Neural progenitor cell (in vitro differentiated cells): ENCODE data around the gene PRR20D. TPM values are rescaled to one million over a fixed set of nuclear protein-coding genes. Genes with fewer than 3 reads are reported as not detected.
"Not testable (repeated sequence)": the region's sequence is repeated elsewhere in the genome, so short reads cannot be mapped to it uniquely, and the experiment has no call there.

Experiments
- DNase-seq: peaks from one replicate; pipeline ENCODE4 v3.0.0-alpha.2; 2016; ENCODE audit warnings: low spot score
- H2AFZ ChIP-seq: fragments of 200-600 bp; sonication (generic); replicated peaks from 2 replicates; pipeline ENCODE4 v1.6.1; 2016; ENCODE audit warnings: antibody characterized with exemption
- H3F3A ChIP-seq: fragments of 200-600 bp; sonication (generic); 2 replicates; pipeline ENCODE4 v1.6.1; 2016; ENCODE audit warnings: antibody characterized with exemption, low read depth
- H3K27ac ChIP-seq: fragments of 200-600 bp; sonication (generic); 2 replicates; pipeline ENCODE4 v1.5.1; 2016; ENCODE audit warnings: mild to moderate bottlenecking
- H3K27me3 ChIP-seq: fragments of 200-600 bp; sonication (generic); 2 replicates; pipeline ENCODE4 v1.6.1; 2016; ENCODE audit warnings: mild to moderate bottlenecking, moderate library complexity
- H3K36me3 ChIP-seq: fragments of 200-600 bp; sonication (generic); 2 replicates; pipeline ENCODE4 v1.5.1; 2016
- H3K4me1 ChIP-seq: fragments of 200-600 bp; sonication (generic); 2 replicates; pipeline ENCODE4 v1.6.1; 2016; ENCODE audit warnings: mixed run types
- H3K4me2 ChIP-seq: fragments of 200-600 bp; sonication (generic); 2 replicates; pipeline ENCODE4 v1.6.1; 2016
- H3K4me3 ChIP-seq: fragments of 200-600 bp; sonication (generic); 2 replicates; pipeline ENCODE4 v1.5.1; 2016
- H3K79me2 ChIP-seq: fragments of 200-600 bp; sonication (generic); 2 replicates; pipeline ENCODE4 v1.6.1; 2016; ENCODE audit warnings: low read depth
- H3K9ac ChIP-seq: fragments of 200-600 bp; sonication (generic); 2 replicates; pipeline ENCODE4 v1.6.1; 2016
- H3K9me3 ChIP-seq: fragments of 200-600 bp; sonication (generic); 2 replicates; pipeline ENCODE4 v1.5.1; 2016; ENCODE audit warnings: low read depth
- H4K20me1 ChIP-seq: fragments of 200-600 bp; sonication (generic); 2 replicates; pipeline ENCODE4 v1.6.1; 2016; ENCODE audit warnings: low read depth
- H3K27ac Mint-ChIP-seq: 3 replicates; pipeline ENCODE4 v1.8.0; 2021; ENCODE audit warnings: mixed read lengths
- H3K27me3 Mint-ChIP-seq: 2 replicates; pipeline ENCODE4 v1.8.0; 2022; ENCODE audit warnings: low read depth, mild to moderate bottlenecking, inconsistent platforms, moderate library complexity, mixed read lengths; ENCODE audit not compliant: insufficient read depth
- H3K36me3 Mint-ChIP-seq: 3 replicates; pipeline ENCODE4 v1.8.0; 2021; ENCODE audit warnings: mixed read lengths
- H3K4me1 Mint-ChIP-seq: 3 replicates; pipeline ENCODE4 v1.8.0; 2021; ENCODE audit warnings: mixed read lengths
- H3K4me3 Mint-ChIP-seq: 3 replicates; pipeline ENCODE4 v1.8.0; 2021; ENCODE audit warnings: mild to moderate bottlenecking, moderate library complexity, mixed read lengths
- H3K9me3 Mint-ChIP-seq: 3 replicates; pipeline ENCODE4 v1.8.0; 2020; ENCODE audit warnings: mixed read lengths
- CTCF ChIP-seq: fragments of 200-600 bp; sonication (generic); IDR thresholded peaks from 2 replicates; pipeline ENCODE4 v1.5.1; 2017; ENCODE audit warnings: antibody characterized with exemption, mild to moderate bottlenecking
- EZH2 ChIP-seq: fragments of 200-600 bp; sonication (generic); IDR thresholded peaks from 2 replicates; pipeline ENCODE4 v1.6.1; 2017; ENCODE audit warnings: antibody characterized with exemption, mild to moderate bottlenecking, moderate library complexity
- EZH2phosphoT487 ChIP-seq: fragments of 200-600 bp; sonication (generic); IDR thresholded peaks from 2 replicates; pipeline ENCODE4 v1.6.1; 2017; ENCODE audit warnings: antibody characterized with exemption
- total RNA-seq: library from RNA; depleted of rRNA; stranded (reverse); fragments of >200 nt; gene quantifications from 2 replicates; pipeline ENCODE4 v1.2.3, GENCODE V29; 2015; ENCODE audit warnings: low replicate concordance

The PRR20D gene
- total RNA-seq, 1 donor from 2014 or later = not detected

GRCh38 chr13:57136093-57136492 lies 24.3 kb upstream of the PRR20D start:
- Histone ChIP-seq H3K4me1 (no peaks in the 10 kb centered on the region), H4K20me1 (no peaks in the 10 kb centered on the region), H3K79me2 (no peaks in the 10 kb centered on the region), H2AFZ (no peak overlapping the region), H3K27me3 (no peaks in the 10 kb centered on the region), H3K9ac (no peak overlapping the region), H3K4me2 (no peak overlapping the region), H3K36me3 (no peaks in the 10 kb centered on the region), H3K27ac (no peak overlapping the region), H3F3A (no peaks in the 10 kb centered on the region), H3K4me3 (no peak overlapping the region), H3K9me3 (no peaks in the 10 kb centered on the region)
- no peak overlapping the region for H3K27ac Mint-ChIP-seq
- no peaks in the 10 kb centered on the region for H3K36me3 Mint-ChIP-seq
- H3K4me3 Mint-ChIP-seq = no peak overlapping the region
- no peaks in the 10 kb centered on the region for H3K4me1 Mint-ChIP-seq
- no peak for TF ChIP-seq EZH2
- TF ChIP-seq EZH2phosphoT487 = no peak
- TF ChIP-seq CTCF = no peak
- no peaks in the 10 kb centered on the region for H3K9me3 Mint-ChIP-seq
- no peaks in the 10 kb centered on the region for H3K27me3 Mint-ChIP-seq
- no peak for DNase-seq

- H3K4me3 ChIP-seq = no peak overlapping the region
These were observed 22.8 kb upstream of the PRR20D start for GRCh38 chr13:57137585-57137984.

GRCh38 chr13:57138988-57139387 lies 21.4 kb upstream of the PRR20D start:
- no peaks in the 10 kb centered on the region for H3K79me2 ChIP-seq
- H2AFZ ChIP-seq = no peak overlapping the region
- TF ChIP-seq EZH2 = no peak
- TF ChIP-seq EZH2phosphoT487 = no peak
- TF ChIP-seq CTCF = no peak
- Mint-ChIP-seq H3K27ac (no peak overlapping the region), H3K27me3 (no peaks in the 10 kb centered on the region), H3K36me3 (no peaks in the 10 kb centered on the region), H3K4me3 (no peak overlapping the region), H3K4me1 (no peaks in the 10 kb centered on the region), H3K9me3 (no peaks in the 10 kb centered on the region)
- H3K36me3 ChIP-seq = no peaks in the 10 kb centered on the region
- H3K9me3 ChIP-seq = no peaks in the 10 kb centered on the region
- no peaks in the 10 kb centered on the region for H3F3A ChIP-seq
- H3K4me2 ChIP-seq = no peak overlapping the region
- no peak overlapping the region for H3K27ac ChIP-seq
- no peak overlapping the region for H3K4me3 ChIP-seq
- DNase-seq = no peak
- no peaks in the 10 kb centered on the region for H4K20me1 ChIP-seq
- H3K4me1 ChIP-seq = no peaks in the 10 kb centered on the region
- no peaks in the 10 kb centered on the region for H3K27me3 ChIP-seq
- no peak overlapping the region for H3K9ac ChIP-seq

More at GRCh38 chr13:57137585-57137984, 22.8 kb upstream of the PRR20D start:
- no peak overlapping the region for H3K4me3 Mint-ChIP-seq
- H3K27ac ChIP-seq = no peak overlapping the region
- TF ChIP-seq EZH2phosphoT487 (no peak), CTCF (no peak), EZH2 (no peak)
- no peaks in the 10 kb centered on the region for H3K4me1 ChIP-seq
- H3K36me3 ChIP-seq = no peaks in the 10 kb centered on the region
- no peak overlapping the region for H3K9ac ChIP-seq
- H3K27me3 Mint-ChIP-seq = no peaks in the 10 kb centered on the region
- H3K27me3 ChIP-seq = no peaks in the 10 kb centered on the region
- DNase-seq = no peak
- H2AFZ ChIP-seq = no peak overlapping the region
- no peaks in the 10 kb centered on the region for H3F3A ChIP-seq
- no peaks in the 10 kb centered on the region for H3K9me3 ChIP-seq
- H3K4me2 ChIP-seq = no peak overlapping the region
- H3K9me3 Mint-ChIP-seq = no peaks in the 10 kb centered on the region
- no peaks in the 10 kb centered on the region for H3K4me1 Mint-ChIP-seq
- H4K20me1 ChIP-seq = no peaks in the 10 kb centered on the region
- H3K36me3 Mint-ChIP-seq = no peaks in the 10 kb centered on the region
- no peak overlapping the region for H3K27ac Mint-ChIP-seq
- no peaks in the 10 kb centered on the region for H3K79me2 ChIP-seq

- H3K9me3 Mint-ChIP-seq, H3K9me3 ChIP-seq, H2AFZ ChIP-seq, H3K27me3 Mint-ChIP-seq, H4K20me1 ChIP-seq, H3K4me1 Mint-ChIP-seq, H3K36me3 Mint-ChIP-seq, H3K27me3 ChIP-seq, H3K4me3 ChIP-seq, H3F3A ChIP-seq, H3K9ac ChIP-seq, H3K27ac Mint-ChIP-seq, H3K27ac ChIP-seq, H3K4me1 ChIP-seq, H3K79me2 ChIP-seq, H3K4me2 ChIP-seq, H3K36me3 ChIP-seq, H3K4me3 Mint-ChIP-seq, DNase-seq: not testable (repeated sequence)
These were observed 20.7 kb upstream of the PRR20D start for GRCh38 chr13:57139781-57140180.

- not testable (repeated sequence) for H3K4me3 Mint-ChIP-seq, H3K4me2 ChIP-seq, H3K36me3 ChIP-seq, H3K9me3 Mint-ChIP-seq, H3K27me3 Mint-ChIP-seq, H3F3A ChIP-seq, H3K79me2 ChIP-seq, H3K36me3 Mint-ChIP-seq, H3K27ac Mint-ChIP-seq, H3K27me3 ChIP-seq, H3K9me3 ChIP-seq, DNase-seq, H3K4me3 ChIP-seq, H4K20me1 ChIP-seq, H3K9ac ChIP-seq, H3K4me1 ChIP-seq, H3K4me1 Mint-ChIP-seq, H3K27ac ChIP-seq, H2AFZ ChIP-seq
These were observed 20.0 kb upstream of the PRR20D start, which contains the start of gene PRR20A for GRCh38 chr13:57140235-57140968. Gene PRR20A, plus strand, starts transcription at chr13:57140918. Its CDS starts 387 bp downstream, at chr13:57141305.

- not testable (repeated sequence) for H3K36me3 Mint-ChIP-seq, H3K9ac ChIP-seq, H3K27me3 Mint-ChIP-seq, H3K4me3 ChIP-seq, H2AFZ ChIP-seq, H3K4me1 Mint-ChIP-seq, H4K20me1 ChIP-seq, DNase-seq, H3F3A ChIP-seq, H3K27ac ChIP-seq, H3K4me1 ChIP-seq, H3K27ac Mint-ChIP-seq, H3K79me2 ChIP-seq, H3K27me3 ChIP-seq, H3K4me3 Mint-ChIP-seq, H3K36me3 ChIP-seq, H3K9me3 Mint-ChIP-seq, H3K4me2 ChIP-seq, H3K9me3 ChIP-seq
These were observed 13.2 kb upstream of the PRR20D start, which contains the start of gene PRR20B for GRCh38 chr13:57147188-57147587. Gene PRR20B, plus strand, starts transcription at chr13:57147488. Its CDS starts 387 bp downstream, at chr13:57147875.
